GM18519 (cell line): ENCODE data around the gene PIPOX.

ENCODE experiments used
- ATAC-seq: cut with Tn5 transposase; IDR thresholded peaks from one replicate; pipeline ENCODE4 v1.9.1; 2021; ENCODE audit warnings: mild to moderate bottlenecking, moderate library complexity; ENCODE audit not compliant: unreplicated experiment, low FRiP score

The PIPOX gene

GRCh38 chr17:29042679-29043538, at the start of gene PIPOX:
Gene PIPOX, plus strand, starts transcription at chr17:29043141. Its CDS starts 85 bp downstream, at chr17:29043226.
- ATAC-seq = no peak

GRCh38 chr17:28993645-28994426, 49.1 kb upstream of the PIPOX start:
- no peak for ATAC-seq

- ATAC-seq = no peak
These were observed 46.3 kb upstream of the PIPOX start for GRCh38 chr17:28996554-28997096.

GRCh38 chr17:28997806-28998205, 45.1 kb upstream of the PIPOX start:
- ATAC-seq = no peak

- no peak for ATAC-seq
These were observed 43.7 kb upstream of the PIPOX start for GRCh38 chr17:28999206-28999605.

- ATAC-seq = no peak
These were observed 42.0 kb upstream of the PIPOX start for GRCh38 chr17:29000973-29001372.

GRCh38 chr17:29002811-29003210, 40.1 kb upstream of the PIPOX start:
- ATAC-seq = no peak

- ATAC-seq = no peak
These were observed 39.7 kb upstream of the PIPOX start for GRCh38 chr17:29003289-29003688.

GRCh38 chr17:29004081-29004692, 38.8 kb upstream of the PIPOX start:
- no peak for ATAC-seq

- ATAC-seq = no peak
These were observed 36.9 kb upstream of the PIPOX start, which contains the start of gene SEZ6 for GRCh38 chr17:29005936-29006511. Gene SEZ6, minus strand, starts transcription at chr17:29006033. Its CDS starts 164 bp downstream, at chr17:29005869.

- ATAC-seq = no peak
These were observed 35.5 kb upstream of the PIPOX start for GRCh38 chr17:29007456-29007855.

- ATAC-seq = no peak
These were observed 35.0 kb upstream of the PIPOX start for GRCh38 chr17:29007860-29008455.

- ATAC-seq = no peak
These were observed 34.4 kb upstream of the PIPOX start for GRCh38 chr17:29008591-29008990.

- no peak for ATAC-seq
These were observed 32.8 kb upstream of the PIPOX start for GRCh38 chr17:29010129-29010528.

- ATAC-seq = no peak
These were observed 32.4 kb upstream of the PIPOX start for GRCh38 chr17:29010586-29010985.

- ATAC-seq = no peak
These were observed 30.4 kb upstream of the PIPOX start for GRCh38 chr17:29012535-29012934.

- ATAC-seq = no peak
These were observed 28.2 kb upstream of the PIPOX start for GRCh38 chr17:29014716-29015115.

GRCh38 chr17:29016345-29017210, 26.4 kb upstream of the PIPOX start:
- no peak for ATAC-seq
